Measurements from ENCODE around the gene CD151. TPM values are rescaled to one million over a fixed set of nuclear protein-coding genes. Genes with fewer than 3 reads are reported as not detected.

The CD151 gene
- total RNA-seq, 4 donors from 2014 or later = 277 to 794 (median 465) TPM

DNA sequence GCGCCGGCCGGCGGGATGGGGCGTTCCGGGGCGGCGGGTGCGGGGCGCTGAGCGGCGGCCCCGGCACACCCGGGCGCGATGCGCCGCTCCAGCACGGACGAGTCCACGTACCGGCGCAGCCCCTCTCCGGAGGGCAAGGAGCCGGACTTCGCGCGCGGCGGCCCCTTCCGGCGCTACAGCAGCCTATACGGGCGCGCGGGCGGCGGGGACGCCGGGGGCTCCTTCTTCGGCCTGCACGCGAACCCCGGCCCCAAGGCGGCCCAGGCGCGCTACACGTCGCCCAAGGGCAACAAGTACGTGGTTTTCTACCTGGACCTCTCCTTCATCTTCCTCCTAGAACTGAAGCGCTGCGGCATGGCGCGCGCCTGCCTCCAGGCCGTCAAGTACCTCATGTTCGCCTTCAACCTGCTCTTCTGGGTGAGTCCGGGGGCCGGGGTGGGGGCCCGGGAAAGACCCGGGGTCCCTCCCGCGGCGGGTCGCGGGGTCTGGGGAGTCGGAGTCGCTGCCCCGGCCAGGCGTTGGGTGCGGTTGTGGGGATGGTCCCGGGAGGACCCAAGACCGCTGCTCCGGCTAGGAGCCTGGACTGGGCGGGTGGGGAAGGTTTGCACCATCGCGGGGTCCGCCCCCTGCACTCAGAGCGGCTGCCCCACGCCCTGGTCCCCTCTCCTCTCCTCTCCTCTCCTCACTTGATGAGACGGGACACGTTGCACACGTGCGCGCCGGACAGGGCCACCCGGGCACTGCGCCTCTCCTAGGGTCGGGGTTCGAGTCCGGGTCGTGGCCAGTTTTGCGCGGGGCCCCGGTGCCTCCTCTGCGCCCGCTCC lies 17.4 kb downstream of the CD151 start:
- H3K9me3 ChIP-seq = no peaks in the 10 kb centered on the region
- peak overlapping the region in 1 of 2 donors; percentile 52 for H3K4me3 ChIP-seq
- ATAC-seq = no peak
- H3K27me3 ChIP-seq = peaks cover 16% of the 10 kb centered on the region
- peaks cover 0 to 95% (median 46%) of the 10 kb centered on the region in 3 donors for H3K4me1 ChIP-seq
- peak overlapping the region in 2 of 4 donors; percentile 5 to 37 for H3K27ac ChIP-seq
- TF ChIP-seq EP300 (IDR thresholded peaks at IDR 0.05) (no peak), POLR2A (IDR thresholded peaks at IDR 0.05) (no peak)
- H3K36me3 ChIP-seq = peaks cover 0 to 49% of the 10 kb centered on the region in 2 donors
- 8 to 80% methylated on average over 1 to 12 of the region's 97 CpGs for WGBS, 2 donors (ENCODE audit: low coverage in 1 of 2)

DNA sequence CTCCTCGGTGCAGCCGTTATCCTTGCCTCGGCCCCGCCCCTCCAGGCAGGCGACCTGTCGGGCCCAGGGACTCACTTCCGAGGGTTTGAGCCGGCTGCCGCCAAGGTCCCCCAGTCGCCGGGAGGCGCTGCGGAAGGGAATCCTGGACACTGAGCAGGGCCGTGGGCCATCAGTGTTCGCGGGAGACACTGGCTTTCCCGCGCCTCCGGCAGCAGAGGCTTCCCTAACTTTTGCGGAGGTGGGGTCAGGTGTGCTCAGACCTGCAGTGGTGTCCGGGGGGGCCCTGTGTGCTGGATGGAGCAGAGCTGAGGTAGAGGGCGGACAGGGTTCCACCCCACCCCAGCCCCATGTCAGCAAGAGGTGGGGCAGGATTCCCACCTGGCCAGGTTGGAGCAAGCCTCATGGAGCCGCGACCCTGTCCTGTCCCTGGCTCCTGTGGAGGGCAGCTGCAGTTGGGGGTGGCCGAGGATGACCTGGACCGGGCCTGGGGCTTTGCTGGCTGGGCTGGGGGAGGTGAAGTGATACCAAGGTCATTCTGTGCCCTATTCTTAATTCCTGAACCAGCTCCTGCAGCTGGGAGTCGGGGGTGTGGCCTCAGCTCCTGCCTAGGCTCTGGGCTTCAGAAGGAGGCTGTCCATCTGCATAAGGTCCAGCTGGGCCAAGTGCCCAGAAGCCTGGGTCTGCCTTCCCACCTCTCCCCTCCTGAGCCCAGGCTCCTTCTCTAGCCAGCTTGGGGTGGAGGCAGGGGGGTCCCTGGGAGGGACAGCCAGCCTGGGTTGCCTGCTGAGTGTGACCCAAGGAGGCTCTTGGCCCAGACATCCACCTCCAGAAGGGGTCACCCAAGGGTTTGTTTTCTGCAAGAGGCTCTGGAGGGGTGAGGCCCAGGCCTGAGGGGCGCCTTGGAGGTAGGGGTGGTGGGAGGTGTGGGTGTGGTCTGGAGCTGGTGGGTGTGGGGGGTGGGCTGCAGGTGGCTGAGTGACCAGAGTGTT lies 18.3 kb downstream of the CD151 start:
- ATAC-seq = no peak
- WGBS, 2 donors (ENCODE audit: low coverage in 1 of 2) = 60% methylated on average over 1 of the region's 28 CpGs; no CpG with 5 or more reads in 1 of the 2 donors
- Histone ChIP-seq H3K27ac (peak overlapping the region in 2 of 4 donors; percentile 5 to 37), H3K9me3 (no peaks in the 10 kb centered on the region), H3K27me3 (peaks cover 16% of the 10 kb centered on the region), H3K4me1 (peaks cover 0 to 86% (median 37%) of the 10 kb centered on the region in 3 donors), H3K4me3 (peak overlapping the region in 1 of 2 donors; percentile 52), H3K36me3 (peaks cover 0 to 54% of the 10 kb centered on the region in 2 donors)
- no peak for TF ChIP-seq POLR2AphosphoS5 (IDR thresholded peaks at IDR 0.05)
- no peak for TF ChIP-seq EP300 (IDR thresholded peaks at IDR 0.05)
- TF ChIP-seq CTCF (IDR thresholded peaks at IDR 0.05) = no peak

- no peaks in the 10 kb centered on the region for H3K9me3 ChIP-seq
- H3K27me3 ChIP-seq = peaks cover 15% of the 10 kb centered on the region
- H3K36me3 ChIP-seq = peaks cover 0 to 47% of the 10 kb centered on the region in 2 donors
- no peak for ATAC-seq
- whole genome bisulfite sequencing, 2 donors (ENCODE audit: low coverage in 1 of 2) = 80% methylated on average over 1 of the region's 15 CpGs; no CpG with 5 or more reads in 1 of the 2 donors
- peaks cover 0 to 84% (median 34%) of the 10 kb centered on the region in 3 donors for H3K4me1 ChIP-seq
- peak overlapping the region in 2 of 4 donors; percentile 27 to 36 for H3K27ac ChIP-seq
- TF ChIP-seq POLR2AphosphoS5 (IDR thresholded peaks at IDR 0.05) (no peak), EP300 (IDR thresholded peaks at IDR 0.05) (no peak), POLR2A (IDR thresholded peaks at IDR 0.05) (no peak), CTCF (IDR thresholded peaks at IDR 0.05) (no peak)
- no peak overlapping the region for H3K4me3 ChIP-seq
Observed at GRCh38 chr11:852762-853161, 20.0 kb downstream of the CD151 start.

GRCh38 chr11:853682-854448 lies 21.1 kb downstream of the CD151 start:
- Histone ChIP-seq H3K36me3 (peaks cover 0 to 44% of the 10 kb centered on the region in 2 donors), H3K27me3 (peaks cover 4% of the 10 kb centered on the region), H3K9me3 (no peaks in the 10 kb centered on the region), H3K27ac (peak overlapping the region in 1 of 4 donors; percentile 27), H3K4me3 (no peak overlapping the region), H3K4me1 (peaks cover 0 to 84% (median 23%) of the 10 kb centered on the region in 3 donors)
- TF ChIP-seq EP300 (IDR thresholded peaks at IDR 0.05) = no peak
- TF ChIP-seq POLR2AphosphoS5 (IDR thresholded peaks at IDR 0.05) = no peak
- no peak for TF ChIP-seq POLR2A (IDR thresholded peaks at IDR 0.05)
- no peak for TF ChIP-seq CTCF (IDR thresholded peaks at IDR 0.05)
- WGBS, 2 donors (ENCODE audit: low coverage in 1 of 2) = no CpG with 5 or more reads among the region's 27 CpGs
- no peak for ATAC-seq

Measured in gastroesophageal sphincter (tissue), 4 donors.